22Rv1 (cell line): ENCODE measurements around the gene HTR2C.

Experiments
- ZFX ChIP-seq: fragments of 450-650 bp; IDR thresholded peaks from 2 replicates; pipeline ENCODE4 v1.6.1; 2017; ENCODE audit warnings: antibody characterized with exemption, borderline replicate concordance
- TF ChIP-seq, protein P1 (sequence below): fragments of 450-650 bp; IDR thresholded peaks from 2 replicates; pipeline ENCODE4 v1.5.1; 2017; ENCODE audit warnings: mild to moderate bottlenecking

GRCh38 chrX:114787061-114787460 lies 203.2 kb downstream of the HTR2C start:
- TF ChIP-seq, protein P1, sequence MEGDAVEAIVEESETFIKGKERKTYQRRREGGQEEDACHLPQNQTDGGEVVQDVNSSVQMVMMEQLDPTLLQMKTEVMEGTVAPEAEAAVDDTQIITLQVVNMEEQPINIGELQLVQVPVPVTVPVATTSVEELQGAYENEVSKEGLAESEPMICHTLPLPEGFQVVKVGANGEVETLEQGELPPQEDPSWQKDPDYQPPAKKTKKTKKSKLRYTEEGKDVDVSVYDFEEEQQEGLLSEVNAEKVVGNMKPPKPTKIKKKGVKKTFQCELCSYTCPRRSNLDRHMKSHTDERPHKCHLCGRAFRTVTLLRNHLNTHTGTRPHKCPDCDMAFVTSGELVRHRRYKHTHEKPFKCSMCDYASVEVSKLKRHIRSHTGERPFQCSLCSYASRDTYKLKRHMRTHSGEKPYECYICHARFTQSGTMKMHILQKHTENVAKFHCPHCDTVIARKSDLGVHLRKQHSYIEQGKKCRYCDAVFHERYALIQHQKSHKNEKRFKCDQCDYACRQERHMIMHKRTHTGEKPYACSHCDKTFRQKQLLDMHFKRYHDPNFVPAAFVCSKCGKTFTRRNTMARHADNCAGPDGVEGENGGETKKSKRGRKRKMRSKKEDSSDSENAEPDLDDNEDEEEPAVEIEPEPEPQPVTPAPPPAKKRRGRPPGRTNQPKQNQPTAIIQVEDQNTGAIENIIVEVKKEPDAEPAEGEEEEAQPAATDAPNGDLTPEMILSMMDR = no peak
- TF ChIP-seq ZFX = no peak
